K562 (cell line): ENCODE measurements around the gene TEX48. TPM values are rescaled to one million over a fixed set of nuclear protein-coding genes. Genes with fewer than 3 reads are reported as not detected.

Experiments
- ATAC-seq: fragments of 200-7000 bp; cut with Tn5 transposase; 3 replicates; pipeline ENCODE4 v1.9.1; 2020; ENCODE audit warnings: moderate library complexity
- BruUV-seq: library from RNA; stranded (reverse); fragments of 400-500 nt; replicated peaks from 2 replicates; lab custom pipeline; 2021; lab: Mats Ljungman, UMichigan
- CTCF ChIA-PET: fragments of 300-600 bp; formaldehyde crosslinking; extraction: SDS; loops from one replicate; lab custom pipeline; 2021; ENCODE audit warnings: low intra/inter-chr PET ratio; lab: Yijun Ruan, JAX
- POLR2A ChIA-PET: fragments of 300-600, 350-650 bp; sonication (Branson Sonifier 250); formaldehyde crosslinking; extraction: SDS; loops from one replicate; lab custom pipeline; 2021; ENCODE audit warnings: antibody characterized with exemption, inconsistent platforms; lab: Yijun Ruan, JAX
- DNase-seq, 4 experiments: peaks; one replicate each; pipeline versions ENCODE4 v3.0.0 to v3.0.0-alpha.2; 2011 to 2018; ENCODE audit warnings: low spot score in 3 of 4, mixed read lengths in 3 of 4; ENCODE audit errors: extremely low read depth in 1 of 4
- FAIRE-seq: peaks from 2 replicates; lab custom pipeline; 2011; peaks lifted over from hg19 to GRCh38; lab: Jason Lieb, UNC
- H2AFZ ChIP-seq: 2 replicates; pipeline ENCODE4 v1.6.0; 2011; ENCODE audit warnings: low read depth, low read length, control low read depth, inconsistent platforms
- H3K27ac ChIP-seq: fragments of 200-600 bp; 3 replicates; pipeline ENCODE4 v1.8.0; 2011; ENCODE audit warnings: low read depth, mild to moderate bottlenecking, control low read depth, inconsistent platforms, low read length, moderate library complexity, mixed read lengths; ENCODE audit errors: extremely low read depth
- H3K27me3 ChIP-seq, 2 experiments: fragments of 300-600 bp in 1 of 2; 2 replicates in 1 of 2; 3 replicates in 1 of 2; pipeline versions ENCODE4 v1.6.0 to v1.8.0; 2011; ENCODE audit warnings: inconsistent platforms in 2 of 2, low read length in 2 of 2, mild to moderate bottlenecking in 1 of 2, mixed read lengths in 1 of 2, moderate library complexity in 1 of 2; ENCODE audit not compliant: control insufficient read depth in 2 of 2, insufficient read depth in 2 of 2
- H3K36me3 ChIP-seq: fragments of 300-600 bp; 3 replicates; pipeline ENCODE4 v1.8.0; 2011; ENCODE audit warnings: mild to moderate bottlenecking, low read length, inconsistent platforms; ENCODE audit not compliant: control insufficient read depth, insufficient read depth
- H3K4me1 ChIP-seq, 2 experiments: fragments of 200-600 bp in 1 of 2; replicated peaks in 1 of 2; 2 replicates in 1 of 2; 3 replicates in 1 of 2; pipeline versions ENCODE4 v1.5.1 to v1.8.0; 2011; ENCODE audit warnings: inconsistent platforms in 2 of 2, low read length in 2 of 2, mild to moderate bottlenecking in 1 of 2, mixed read lengths in 1 of 2, moderate library complexity in 1 of 2; ENCODE audit not compliant: control insufficient read depth in 2 of 2, insufficient read depth in 2 of 2
- H3K4me2 ChIP-seq: 2 replicates; pipeline ENCODE4 v1.6.1; 2011; ENCODE audit warnings: low read length, control low read depth, inconsistent platforms, mixed read lengths; ENCODE audit not compliant: insufficient read depth
- H3K4me3 ChIP-seq: fragments of 200-600 bp; sonication (generic), shearing (Covaris generic); 2 replicates; pipeline ENCODE4 v1.5.1; 2016; ENCODE audit warnings: control low read depth, inconsistent platforms
- H3K79me2 ChIP-seq: fragments of 200-600 bp; 3 replicates; pipeline ENCODE4 v1.8.0; 2011; ENCODE audit warnings: low read length, inconsistent platforms; ENCODE audit not compliant: control insufficient read depth, insufficient read depth
- H3K9ac ChIP-seq, 2 experiments: 2 replicates each; pipeline versions ENCODE4 v1.6.0 to v1.6.1; 2011; ENCODE audit warnings: low read depth in 2 of 2, low read length in 2 of 2, control low read depth in 1 of 2, inconsistent platforms in 1 of 2, mild to moderate bottlenecking in 1 of 2, mixed read lengths in 1 of 2; ENCODE audit not compliant: insufficient read depth in 1 of 2
- H3K9me1 ChIP-seq: one replicate; pipeline ENCODE4 v1.6.0; 2011; ENCODE audit warnings: inconsistent platforms, mild to moderate bottlenecking, low read length, moderate library complexity; ENCODE audit not compliant: control insufficient read depth, insufficient read depth
- H3K9me3 ChIP-seq: replicated peaks from 2 replicates; pipeline ENCODE4 v1.5.1; 2011; ENCODE audit warnings: low read depth, low read length, inconsistent platforms; ENCODE audit not compliant: control insufficient read depth, insufficient read depth
- H4K20me1 ChIP-seq: replicated peaks from 2 replicates; pipeline ENCODE4 v1.6.1; 2011; ENCODE audit warnings: low read length, inconsistent platforms, mixed read lengths; ENCODE audit not compliant: control insufficient read depth, insufficient read depth
- ADNP ChIP-seq: fragments of 200-800 bp; sonication (Bioruptor generic); IDR thresholded peaks from 2 replicates; pipeline ENCODE4 v1.6.1; 2016; ENCODE audit warnings: missing genetic modification characterization, missing compliant biosample characterization
- BCL6 ChIP-seq: fragments of 250-450 bp; sonication (Bioruptor Pico); IDR thresholded peaks from 2 replicates; pipeline ENCODE4 v1.4.0; 2020
- BCOR ChIP-seq: fragments of 450-650 bp; IDR thresholded peaks from 2 replicates; pipeline ENCODE4 v1.6.1; 2016
- CHCHD3 ChIP-seq: fragments of 250-450 bp; sonication (Bioruptor Pico); IDR thresholded peaks from 2 replicates; pipeline ENCODE4 v2.1.2; 2022; ENCODE audit warnings: mild to moderate bottlenecking
- ILF3 ChIP-seq: fragments of 450-650 bp; IDR thresholded peaks from 2 replicates; pipeline ENCODE4 v1.6.1; 2018; ENCODE audit warnings: antibody characterized with exemption, mild to moderate bottlenecking, moderate library complexity, borderline replicate concordance
- LCOR ChIP-seq: sonication (generic); formaldehyde crosslinking; IDR thresholded peaks from 2 replicates; pipeline ENCODE4 v1.8.0; 2022; ENCODE audit warnings: mild to moderate bottlenecking, missing genetic modification reagents
- NCOR1 ChIP-seq: fragments of 450-650 bp; IDR thresholded peaks from 2 replicates; pipeline ENCODE4 v1.6.1; 2016; ENCODE audit warnings: mild to moderate bottlenecking, moderate library complexity
- RBM25 ChIP-seq: fragments of 200-400 bp; formaldehyde crosslinking; IDR thresholded peaks from 2 replicates; pipeline ENCODE4 v1.6.1; 2018; ENCODE audit warnings: low read length, low read depth, moderate library complexity; ENCODE audit not compliant: severe bottlenecking
- ZBTB8A ChIP-seq: fragments of 450-650 bp; IDR thresholded peaks from 2 replicates; pipeline ENCODE4 v1.6.1; 2018; ENCODE audit warnings: mild to moderate bottlenecking, moderate library complexity; ENCODE audit not compliant: partially characterized antibody
- ZKSCAN3 ChIP-seq: fragments of 250-450 bp; sonication (Bioruptor Pico); IDR thresholded peaks from 2 replicates; pipeline ENCODE4 v1.4.0; 2020
- ZNF589 ChIP-seq: fragments of 200-800 bp; sonication (Bioruptor generic); IDR thresholded peaks from 2 replicates; pipeline ENCODE4 v1.6.1; 2016; ENCODE audit warnings: low read depth, missing genetic modification characterization, missing compliant biosample characterization
- ZNF778 ChIP-seq: fragments of 450-650 bp; formaldehyde crosslinking; IDR thresholded peaks from 2 replicates; pipeline ENCODE4 v1.4.0; 2020; ENCODE audit warnings: mild to moderate bottlenecking, moderate library complexity
- WGBS: fragments of 100-300 bp; shearing (Covaris generic); methylation state at CpG from one replicate; pipeline ENCODE4 v1.1.6; 2016; ENCODE audit warnings: low coverage, mixed read lengths; ENCODE audit not compliant: insufficient coverage; ENCODE audit errors: missing lambda C conversion rate; 5-methylcytosine and 5-hydroxymethylcytosine counted together
- in situ Hi-C: fragments of 300-500 bp; cut with MboI; formaldehyde crosslinking; loops from 4 replicates; pipeline ENCODE4 v1.15.0; 2018; ENCODE audit warnings: inconsistent platforms, mixed read lengths
- intact Hi-C: fragments of 100-400 bp; cut with micrococcal nuclease; formaldehyde crosslinking; loops from 2 replicates; pipeline ENCODE4 v1.14.2; 2022
- polyA plus RNA-seq, 8 experiments: library from polyadenylated mRNA; depleted of rRNA in 4 of 8; stranded (reverse) in 5 of 8; unstranded in 3 of 8; fragments of >200 nt; fragmentation: Nextera tagmentation in 2 of 8; fragmentation: Illumina TruSeq in 1 of 8; extraction: Ambion mirVana in 2 of 8; extraction: Trizol in 1 of 8; gene quantifications; 2 replicates each; pipeline versions ENCODE4 v1.2.1 to v1.2.3, GENCODE V29; 2011 to 2014; ENCODE audit warnings: inconsistent platforms in 1 of 8, missing spikeins in 1 of 8
- total RNA-seq, 7 experiments: library from RNA; depleted of rRNA in 6 of 7; stranded (reverse); fragments of >200 nt in 6 of 7; fragmentation: Illumina TruSeq in 2 of 7; extraction: Trizol in 2 of 7; gene quantifications; 2 replicates each; pipeline versions ENCODE4 v1.2.1 to v1.2.3, GENCODE V29; 2011 to 2021; ENCODE audit warnings: low replicate concordance in 1 of 7
- TF ChIP-seq, protein P1 (sequence below): fragments of 200-800 bp; sonication (Bioruptor generic); IDR thresholded peaks from 2 replicates; pipeline ENCODE4 v1.6.1; 2016; ENCODE audit warnings: missing genetic modification characterization, missing compliant biosample characterization

TEX48 gene
- total and polyA plus RNA-seq, 9 of the 15 experiments (the other 6 are each of a cell fraction or from before 2014, with no cell fraction given): not detected

DNA sequence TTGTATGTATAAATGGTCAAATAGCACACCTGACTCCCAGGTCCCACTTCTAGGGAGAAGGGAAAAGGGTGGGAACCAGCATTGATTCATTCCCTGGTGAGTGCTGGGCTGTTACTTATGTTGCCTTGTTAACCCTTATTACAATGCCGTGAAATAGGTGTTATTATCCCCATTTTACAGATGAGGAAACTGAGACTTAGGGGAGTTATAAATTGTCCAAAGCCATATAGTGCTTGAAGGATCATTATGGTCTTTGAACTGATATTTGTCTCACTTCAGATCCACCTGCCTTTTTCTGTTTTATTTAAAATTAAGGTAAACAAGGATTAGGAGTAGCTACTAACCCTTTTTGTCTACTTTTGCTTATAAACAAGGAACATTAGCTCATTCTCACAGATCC is 54.4 kb downstream of the TEX48 start:
- Histone ChIP-seq H3K4me2 (no peak overlapping the region), H3K27ac (no peak overlapping the region), H2AFZ (no peak overlapping the region), H3K9me3 (no peaks in the 10 kb centered on the region), H4K20me1 (no peaks in the 10 kb centered on the region), H3K27me3 (no peaks in the 10 kb centered on the region), H3K9ac (no peak overlapping the region), H3K36me3 (peaks cover 58% of the 10 kb centered on the region; the same call in 2 of the 3 replicates), H3K9me1 (no peaks in the 10 kb centered on the region), H3K79me2 (no peaks in the 10 kb centered on the region), H3K4me1 (no peaks in the 10 kb centered on the region), H3K4me3 (no peak overlapping the region)
- intact Hi-C loops: no loop called here
- POLR2A ChIA-PET: interaction anchor here (0.5 to 1.1 kb wide), 3 partner anchors 23 to 96 kb away, joined by 3 read pairs; no protein-coding TSS in a partner anchor
- FAIRE-seq (no peak), ATAC-seq (no peak), DNase-seq (no peak)
- in situ Hi-C loops: no loop called here
- 64% methylated on average over 1 of the region's 1 CpG for WGBS
- no TSS peak for BruUV-seq
- TF ChIP-seq NCOR1: no peak
- TF ChIP-seq ZNF778 (CRISPR knock-in tag): no peak
- peak; percentile 60 for TF ChIP-seq BCOR
- TF ChIP-seq ZKSCAN3 (CRISPR knock-in tag): no peak
- no peak for TF ChIP-seq ZNF589
- TF ChIP-seq LCOR (CRISPR knock-in tag): no peak
- TF ChIP-seq ZBTB8A: no peak
- peak; percentile 49; the same call in 1 of the 2 replicates for TF ChIP-seq ADNP (tag)
- no peak for TF ChIP-seq ILF3
- TF ChIP-seq RBM25: peak; percentile 83
- no peak for TF ChIP-seq BCL6
- TF ChIP-seq, protein P1, sequence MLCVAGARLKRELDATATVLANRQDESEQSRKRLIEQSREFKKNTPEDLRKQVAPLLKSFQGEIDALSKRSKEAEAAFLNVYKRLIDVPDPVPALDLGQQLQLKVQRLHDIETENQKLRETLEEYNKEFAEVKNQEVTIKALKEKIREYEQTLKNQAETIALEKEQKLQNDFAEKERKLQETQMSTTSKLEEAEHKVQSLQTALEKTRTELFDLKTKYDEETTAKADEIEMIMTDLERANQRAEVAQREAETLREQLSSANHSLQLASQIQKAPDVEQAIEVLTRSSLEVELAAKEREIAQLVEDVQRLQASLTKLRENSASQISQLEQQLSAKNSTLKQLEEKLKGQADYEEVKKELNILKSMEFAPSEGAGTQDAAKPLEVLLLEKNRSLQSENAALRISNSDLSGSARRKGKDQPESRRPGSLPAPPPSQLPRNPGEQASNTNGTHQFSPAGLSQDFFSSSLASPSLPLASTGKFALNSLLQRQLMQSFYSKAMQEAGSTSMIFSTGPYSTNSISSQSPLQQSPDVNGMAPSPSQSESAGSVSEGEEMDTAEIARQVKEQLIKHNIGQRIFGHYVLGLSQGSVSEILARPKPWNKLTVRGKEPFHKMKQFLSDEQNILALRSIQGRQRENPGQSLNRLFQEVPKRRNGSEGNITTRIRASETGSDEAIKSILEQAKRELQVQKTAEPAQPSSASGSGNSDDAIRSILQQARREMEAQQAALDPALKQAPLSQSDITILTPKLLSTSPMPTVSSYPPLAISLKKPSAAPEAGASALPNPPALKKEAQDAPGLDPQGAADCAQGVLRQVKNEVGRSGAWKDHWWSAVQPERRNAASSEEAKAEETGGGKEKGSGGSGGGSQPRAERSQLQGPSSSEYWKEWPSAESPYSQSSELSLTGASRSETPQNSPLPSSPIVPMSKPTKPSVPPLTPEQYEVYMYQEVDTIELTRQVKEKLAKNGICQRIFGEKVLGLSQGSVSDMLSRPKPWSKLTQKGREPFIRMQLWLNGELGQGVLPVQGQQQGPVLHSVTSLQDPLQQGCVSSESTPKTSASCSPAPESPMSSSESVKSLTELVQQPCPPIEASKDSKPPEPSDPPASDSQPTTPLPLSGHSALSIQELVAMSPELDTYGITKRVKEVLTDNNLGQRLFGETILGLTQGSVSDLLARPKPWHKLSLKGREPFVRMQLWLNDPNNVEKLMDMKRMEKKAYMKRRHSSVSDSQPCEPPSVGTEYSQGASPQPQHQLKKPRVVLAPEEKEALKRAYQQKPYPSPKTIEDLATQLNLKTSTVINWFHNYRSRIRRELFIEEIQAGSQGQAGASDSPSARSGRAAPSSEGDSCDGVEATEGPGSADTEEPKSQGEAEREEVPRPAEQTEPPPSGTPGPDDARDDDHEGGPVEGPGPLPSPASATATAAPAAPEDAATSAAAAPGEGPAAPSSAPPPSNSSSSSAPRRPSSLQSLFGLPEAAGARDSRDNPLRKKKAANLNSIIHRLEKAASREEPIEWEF (CRISPR knock-in tag): no peak
- no peak for TF ChIP-seq CHCHD3 (CRISPR knock-in tag)
- CTCF ChIA-PET: no interaction called here
